ENCODE measurements around the gene PRR33. TPM values are rescaled to one million over a fixed set of nuclear protein-coding genes. Genes with fewer than 3 reads are reported as not detected.

PRR33 gene
- total and polyA plus RNA-seq, 10 of the 15 experiments (the other 5 are each of a cell fraction or from before 2014, with no cell fraction given), result 0.02 to 1.0 (median 0.38) TPM; not detected in 6

DNA sequence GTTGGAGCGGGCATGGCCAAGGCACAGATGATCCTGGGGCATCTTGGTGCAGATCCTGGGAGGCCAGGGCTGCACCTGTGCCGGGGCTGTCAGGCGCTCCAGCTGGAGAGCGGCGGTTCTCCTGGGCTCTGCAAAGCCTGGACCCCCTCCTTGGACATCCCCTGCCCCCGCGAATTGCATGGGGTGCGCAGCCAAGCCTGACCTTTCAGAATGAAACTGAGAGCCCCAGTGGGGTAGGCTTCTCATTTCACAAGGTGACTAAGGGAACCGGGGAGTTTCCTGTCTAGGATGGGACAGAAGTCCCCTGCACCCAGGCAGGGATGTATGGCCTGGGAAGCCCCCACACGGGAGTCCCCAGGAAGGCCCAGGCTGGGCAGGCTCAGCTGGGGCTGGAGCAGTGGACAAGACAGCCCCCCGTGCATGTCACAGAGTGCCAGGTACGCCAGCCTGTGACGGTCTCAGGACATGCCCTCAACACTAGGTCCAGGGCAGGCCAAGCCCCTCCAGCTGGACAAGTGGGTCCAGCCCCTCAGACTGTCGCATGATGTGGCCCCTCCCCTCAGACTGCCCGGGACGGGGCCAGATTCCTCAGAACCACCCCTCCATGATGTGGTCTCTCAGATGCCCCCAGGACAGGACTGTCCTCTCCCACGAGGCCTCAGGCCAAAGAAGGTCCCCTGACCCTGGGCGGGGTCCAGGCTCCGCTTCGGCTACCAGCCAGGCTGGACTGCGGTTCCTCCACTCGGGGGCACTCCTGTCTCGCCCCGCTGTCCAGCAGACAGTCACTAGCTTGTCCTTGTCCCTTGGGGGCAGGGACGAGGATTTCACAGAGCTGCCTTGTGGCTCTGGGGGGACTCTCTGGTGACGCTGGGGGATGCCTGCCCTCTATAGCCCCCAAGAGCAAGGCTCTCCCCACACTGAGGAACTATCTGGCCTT, 36.5 kb downstream of the PRR33 start (continued):
- TF ChIP-seq, protein P1, sequence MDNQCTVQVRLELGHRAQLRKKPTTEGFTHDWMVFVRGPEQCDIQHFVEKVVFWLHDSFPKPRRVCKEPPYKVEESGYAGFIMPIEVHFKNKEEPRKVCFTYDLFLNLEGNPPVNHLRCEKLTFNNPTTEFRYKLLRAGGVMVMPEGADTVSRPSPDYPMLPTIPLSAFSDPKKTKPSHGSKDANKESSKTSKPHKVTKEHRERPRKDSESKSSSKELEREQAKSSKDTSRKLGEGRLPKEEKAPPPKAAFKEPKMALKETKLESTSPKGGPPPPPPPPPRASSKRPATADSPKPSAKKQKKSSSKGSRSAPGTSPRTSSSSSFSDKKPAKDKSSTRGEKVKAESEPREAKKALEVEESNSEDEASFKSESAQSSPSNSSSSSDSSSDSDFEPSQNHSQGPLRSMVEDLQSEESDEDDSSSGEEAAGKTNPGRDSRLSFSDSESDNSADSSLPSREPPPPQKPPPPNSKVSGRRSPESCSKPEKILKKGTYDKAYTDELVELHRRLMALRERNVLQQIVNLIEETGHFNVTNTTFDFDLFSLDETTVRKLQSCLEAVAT (IDR thresholded peaks at IDR 0.05), result peak; percentile 39; the same call in 1 of the 2 replicates
- TF ChIP-seq ESRRA (IDR thresholded peaks at IDR 0.05; ENCODE audit: low read length) (no peak), FOS (IDR thresholded peaks at IDR 0.05; ENCODE audit: borderline replicate concordance, extremely low read depth, insufficient read length) (no peak), RB1 (IDR thresholded peaks at IDR 0.05; ENCODE audit: borderline replicate concordance) (no peak), CHD4 (IDR thresholded peaks at IDR 0.05) (no peak), MTA2 (IDR thresholded peaks at IDR 0.05; ENCODE audit: low read depth) (peak; percentile 68), SIX5 (IDR thresholded peaks at IDR 0.05; ENCODE audit: low read depth, low read length, severe bottlenecking) (no peak), JUNB (IDR thresholded peaks at IDR 0.05) (peak; percentile 91), KAT2A (conservative IDR thresholded peaks at IDR 0.05; ENCODE audit: control insufficient read depth, low read depth, low read length) (no peak), PAX8 (IDR thresholded peaks at IDR 0.05) (no peak), RFX5 (IDR thresholded peaks at IDR 0.05; ENCODE audit: low read depth, low read length) (no peak), NRF1 (conservative IDR thresholded peaks at IDR 0.05; ENCODE audit: low read depth, low read length) (no peak), ZNF384 (IDR thresholded peaks at IDR 0.05; ENCODE audit: borderline replicate concordance, low read depth, low read length) (peak; percentile 14; the same call in 1 of the 2 replicates), BCL11A (IDR thresholded peaks at IDR 0.05; ENCODE audit: low read depth, low read length) (peak; percentile 82), SIN3A (IDR thresholded peaks at IDR 0.05; ENCODE audit: low read depth, low read length) (peak; percentile 37; the same call in 1 of the 2 replicates), TCF3 (IDR thresholded peaks at IDR 0.05; ENCODE audit: borderline replicate concordance, insufficient read depth, low read depth, low read length) (no peak), ETV6 (conservative IDR thresholded peaks at IDR 0.05 in 1 of 2, IDR thresholded peaks at IDR 0.05 in 1 of 2; ENCODE audit: borderline replicate concordance in 1 of 2, low read depth in 1 of 2) (peak in 1 of 2 experiments; percentile 90; a peak in 2 of 4 replicates), YBX1 (IDR thresholded peaks at IDR 0.05) (no peak), CBX5 (IDR thresholded peaks at IDR 0.05; ENCODE audit: low read depth) (no peak), STAT3 (IDR thresholded peaks at IDR 0.05; ENCODE audit: low read depth, low read length) (no peak), SPI1 (IDR thresholded peaks at IDR 0.05; ENCODE audit: borderline replicate concordance, insufficient read depth, low read depth, low read length) (peak; percentile 61; the same call in 1 of the 2 replicates), IKZF1 (conservative IDR thresholded peaks at IDR 0.05) (peak; percentile 98), ZNF24 (IDR thresholded peaks at IDR 0.05) (no peak)
- TF ChIP-seq, protein P2, sequence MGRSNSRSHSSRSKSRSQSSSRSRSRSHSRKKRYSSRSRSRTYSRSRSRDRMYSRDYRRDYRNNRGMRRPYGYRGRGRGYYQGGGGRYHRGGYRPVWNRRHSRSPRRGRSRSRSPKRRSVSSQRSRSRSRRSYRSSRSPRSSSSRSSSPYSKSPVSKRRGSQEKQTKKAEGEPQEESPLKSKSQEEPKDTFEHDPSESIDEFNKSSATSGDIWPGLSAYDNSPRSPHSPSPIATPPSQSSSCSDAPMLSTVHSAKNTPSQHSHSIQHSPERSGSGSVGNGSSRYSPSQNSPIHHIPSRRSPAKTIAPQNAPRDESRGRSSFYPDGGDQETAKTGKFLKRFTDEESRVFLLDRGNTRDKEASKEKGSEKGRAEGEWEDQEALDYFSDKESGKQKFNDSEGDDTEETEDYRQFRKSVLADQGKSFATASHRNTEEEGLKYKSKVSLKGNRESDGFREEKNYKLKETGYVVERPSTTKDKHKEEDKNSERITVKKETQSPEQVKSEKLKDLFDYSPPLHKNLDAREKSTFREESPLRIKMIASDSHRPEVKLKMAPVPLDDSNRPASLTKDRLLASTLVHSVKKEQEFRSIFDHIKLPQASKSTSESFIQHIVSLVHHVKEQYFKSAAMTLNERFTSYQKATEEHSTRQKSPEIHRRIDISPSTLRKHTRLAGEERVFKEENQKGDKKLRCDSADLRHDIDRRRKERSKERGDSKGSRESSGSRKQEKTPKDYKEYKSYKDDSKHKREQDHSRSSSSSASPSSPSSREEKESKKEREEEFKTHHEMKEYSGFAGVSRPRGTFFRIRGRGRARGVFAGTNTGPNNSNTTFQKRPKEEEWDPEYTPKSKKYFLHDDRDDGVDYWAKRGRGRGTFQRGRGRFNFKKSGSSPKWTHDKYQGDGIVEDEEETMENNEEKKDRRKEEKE (IDR thresholded peaks at IDR 0.05), result no peak
- TF ChIP-seq, protein P3, sequence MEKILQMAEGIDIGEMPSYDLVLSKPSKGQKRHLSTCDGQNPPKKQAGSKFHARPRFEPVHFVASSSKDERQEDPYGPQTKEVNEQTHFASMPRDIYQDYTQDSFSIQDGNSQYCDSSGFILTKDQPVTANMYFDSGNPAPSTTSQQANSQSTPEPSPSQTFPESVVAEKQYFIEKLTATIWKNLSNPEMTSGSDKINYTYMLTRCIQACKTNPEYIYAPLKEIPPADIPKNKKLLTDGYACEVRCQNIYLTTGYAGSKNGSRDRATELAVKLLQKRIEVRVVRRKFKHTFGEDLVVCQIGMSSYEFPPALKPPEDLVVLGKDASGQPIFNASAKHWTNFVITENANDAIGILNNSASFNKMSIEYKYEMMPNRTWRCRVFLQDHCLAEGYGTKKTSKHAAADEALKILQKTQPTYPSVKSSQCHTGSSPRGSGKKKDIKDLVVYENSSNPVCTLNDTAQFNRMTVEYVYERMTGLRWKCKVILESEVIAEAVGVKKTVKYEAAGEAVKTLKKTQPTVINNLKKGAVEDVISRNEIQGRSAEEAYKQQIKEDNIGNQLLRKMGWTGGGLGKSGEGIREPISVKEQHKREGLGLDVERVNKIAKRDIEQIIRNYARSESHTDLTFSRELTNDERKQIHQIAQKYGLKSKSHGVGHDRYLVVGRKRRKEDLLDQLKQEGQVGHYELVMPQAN (conservative IDR thresholded peaks at IDR 0.05), result no peak; the same call in 1 of the 2 replicates
